DMS153 treated with DMSO at 0.1 percent for 48 hours (cell line): ENCODE measurements around the gene TP73.

Experiments
- DNase-seq: peaks from one replicate; lab custom pipeline; 2025; ENCODE audit not compliant: unreplicated experiment; lab: John Stamatoyannopoulos, UW

The TP73 gene

GRCh38 chr1:3724416-3725030 is 72.2 kb downstream of the TP73 start:
- peak; percentile 52 for DNase-seq

GRCh38 chr1:3725366-3725765 is 73.0 kb downstream of the TP73 start:
- no peak for DNase-seq

- DNase-seq, result no peak
Observed at GRCh38 chr1:3727042-3727824, 74.9 kb downstream of the TP73 start.

GRCh38 chr1:3727825-3728776 is 75.8 kb downstream of the TP73 start:
- DNase-seq, result no peak

GRCh38 chr1:3729594-3730542 is 77.6 kb downstream of the TP73 start:
- DNase-seq, result no peak

- DNase-seq, result no peak
Observed at GRCh38 chr1:3730543-3731247, 78.4 kb downstream of the TP73 start.

GRCh38 chr1:3731583-3732433 is 79.5 kb downstream of the TP73 start:
- DNase-seq, result no peak

GRCh38 chr1:3732434-3733093 is 80.2 kb downstream of the TP73 start:
- DNase-seq, result no peak

GRCh38 chr1:3733094-3733882 is 81.0 kb downstream of the TP73 start:
- no peak for DNase-seq

- no peak for DNase-seq
Observed at GRCh38 chr1:3733883-3734589, 81.7 kb downstream of the TP73 start.

- no peak for DNase-seq
Observed at GRCh38 chr1:3734602-3735001, 82.3 kb downstream of the TP73 start.

GRCh38 chr1:3735027-3735681 is 82.8 kb downstream of the TP73 start:
- no peak for DNase-seq

GRCh38 chr1:3735688-3736087 is 83.4 kb downstream of the TP73 start:
- no peak for DNase-seq

GRCh38 chr1:3736131-3736561 is 83.8 kb downstream of the TP73 start:
- no peak for DNase-seq

- no peak for DNase-seq
Observed at GRCh38 chr1:3736708-3737107, 84.4 kb downstream of the TP73 start.

- no peak for DNase-seq
Observed at GRCh38 chr1:3738943-3739342, 86.6 kb downstream of the TP73 start.
